HepG2 (cell line): Measurements from ENCODE around the gene HES1. TPM values are rescaled to one million over a fixed set of nuclear protein-coding genes. Genes with fewer than 3 reads are reported as not detected.

Experiments used
- ASH2L ChIP-seq: fragments of 300-600, 200-600 bp; sonication (generic); IDR thresholded peaks from 2 replicates; pipeline ENCODE4 v1.7.0; 2017; ENCODE audit warnings: low read depth, mild to moderate bottlenecking, moderate library complexity, mixed read lengths, low read length; ENCODE audit not compliant: insufficient read length
- CCAR2 ChIP-seq: fragments of 200-400 bp; formaldehyde crosslinking; optimal IDR thresholded peaks from 2 replicates; pipeline ENCODE3; 2018; ENCODE audit warnings: low read depth, mild to moderate bottlenecking, low read length, moderate library complexity
- CENPT ChIP-seq: sonication (generic); formaldehyde crosslinking; IDR thresholded peaks from 2 replicates; pipeline ENCODE4 v1.8.0; 2022; ENCODE audit warnings: low read depth, mild to moderate bottlenecking, moderate library complexity, missing genetic modification reagents
- FOSL1 ChIP-seq: sonication (generic); formaldehyde crosslinking; IDR thresholded peaks from 2 replicates; pipeline ENCODE4 v1.9.0; 2021; ENCODE audit warnings: missing genetic modification reagents, borderline replicate concordance
- GATAD1 ChIP-seq: IDR thresholded peaks from 2 replicates; pipeline ENCODE4 v1.6.1; 2016; ENCODE audit warnings: missing genetic modification reagents, missing compliant biosample characterization
- HNRNPK ChIP-seq: fragments of 200-400 bp; formaldehyde crosslinking; IDR thresholded peaks from 2 replicates; pipeline ENCODE4 v1.6.1; 2018; ENCODE audit warnings: low read length, low read depth, moderate library complexity, mild to moderate bottlenecking; ENCODE audit not compliant: poor library complexity, severe bottlenecking
- MAZ ChIP-seq, 2 experiments: sonication (generic) in 1 of 2; formaldehyde crosslinking in 1 of 2; IDR thresholded peaks; 2 replicates each; pipeline versions ENCODE4 v1.5.0 to v1.6.1; 2012 to 2020; ENCODE audit warnings: low read depth in 2 of 2, mild to moderate bottlenecking in 2 of 2, borderline replicate concordance in 1 of 2, improper control_type of control experiment in 1 of 2, low read length in 1 of 2, missing genetic modification reagents in 1 of 2, moderate library complexity in 1 of 2
- MNT ChIP-seq: fragments of 450-650 bp; IDR thresholded peaks from 2 replicates; pipeline ENCODE4 v1.6.1; 2016
- ONECUT2 ChIP-seq: sonication (generic); formaldehyde crosslinking; IDR thresholded peaks from 2 replicates; pipeline ENCODE4 v1.4.0; 2020; ENCODE audit warnings: missing genetic modification reagents
- POLR2AphosphoS5 ChIP-seq: IDR thresholded peaks from 2 replicates; pipeline ENCODE4 v1.6.1; 2012; ENCODE audit warnings: low read depth, low read length
- RXRA ChIP-seq: sonication (generic); formaldehyde crosslinking; IDR thresholded peaks from 2 replicates; pipeline ENCODE4 v1.5.1; 2020; ENCODE audit warnings: missing genetic modification reagents
- SMAD3 ChIP-seq: sonication (generic); formaldehyde crosslinking; IDR thresholded peaks from 2 replicates; pipeline ENCODE4 v1.4.0; 2020; ENCODE audit warnings: missing genetic modification reagents
- ZNF18 ChIP-seq: sonication (generic); formaldehyde crosslinking; IDR thresholded peaks from 2 replicates; pipeline ENCODE4 v1.8.0; 2022; ENCODE audit warnings: mild to moderate bottlenecking, missing genetic modification reagents; ENCODE audit not compliant: insufficient replicate concordance
- ZNF562 ChIP-seq: sonication (generic); formaldehyde crosslinking; IDR thresholded peaks from 2 replicates; pipeline ENCODE4 v1.8.0; 2022; ENCODE audit warnings: missing genetic modification reagents, borderline replicate concordance
- polyA plus RNA-seq, 8 experiments: library from polyadenylated mRNA; depleted of rRNA in 3 of 8; stranded (reverse) in 7 of 8; unstranded in 1 of 8; fragments of >200 nt; fragmentation: Illumina TruSeq in 4 of 8; extraction: Trizol in 4 of 8; gene quantifications; 2 replicates each; pipeline versions ENCODE4 v1.2.1 to v1.2.3, GENCODE V29; 2011 to 2016; ENCODE audit warnings: low read depth in 4 of 8, missing spikeins in 1 of 8, mixed read lengths in 1 of 8; ENCODE audit not compliant: insufficient read depth in 1 of 8
- total RNA-seq, 5 experiments: library from RNA; depleted of rRNA; stranded (reverse); fragments of >200 nt; fragmentation: Illumina TruSeq; extraction: Trizol; gene quantifications; 2 replicates each; pipeline ENCODE4 v1.2.3, GENCODE V29; 2016; ENCODE audit warnings: low read depth in 1 of 5
- TF ChIP-seq, protein P1 (sequence below): sonication (generic); formaldehyde crosslinking; IDR thresholded peaks from 2 replicates; pipeline ENCODE4 v1.4.0; 2020; ENCODE audit warnings: missing genetic modification reagents; ENCODE audit errors: not compliant biosample characterization

Gene HES1
- total and polyA plus RNA-seq, 2 of the 13 experiments (the other 11 are each of a cell fraction or from before 2014, with no cell fraction given), result 15.4 to 19.8 TPM

GRCh38 chr3:194139814-194140391 is 4.0 kb downstream of the HES1 start (continued):
- no peak for TF ChIP-seq ZNF18 (CRISPR knock-in tag)
- peak; percentile 5 for TF ChIP-seq ASH2L
- TF ChIP-seq FOSL1 (CRISPR knock-in tag), result no peak
- TF ChIP-seq MNT, result no peak
- no peak for TF ChIP-seq CENPT (CRISPR knock-in tag)
- no peak for TF ChIP-seq POLR2AphosphoS5
- no peak for TF ChIP-seq SMAD3
- no peak for TF ChIP-seq GATAD1 (CRISPR knock-in tag)
- TF ChIP-seq, protein P1, sequence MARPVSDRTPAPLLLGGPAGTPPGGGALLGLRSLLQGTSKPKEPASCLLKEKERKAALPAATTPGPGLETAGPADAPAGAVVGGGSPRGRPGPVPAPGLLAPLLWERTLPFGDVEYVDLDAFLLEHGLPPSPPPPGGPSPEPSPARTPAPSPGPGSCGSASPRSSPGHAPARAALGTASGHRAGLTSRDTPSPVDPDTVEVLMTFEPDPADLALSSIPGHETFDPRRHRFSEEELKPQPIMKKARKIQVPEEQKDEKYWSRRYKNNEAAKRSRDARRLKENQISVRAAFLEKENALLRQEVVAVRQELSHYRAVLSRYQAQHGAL (CRISPR knock-in tag), result no peak
- no peak for TF ChIP-seq HNRNPK
- no peak for TF ChIP-seq CCAR2
- no peak for TF ChIP-seq MAZ (IDR thresholded peaks at IDR 0.05; ENCODE audit: borderline replicate concordance, low read depth, low read length)
- no peak for TF ChIP-seq MAZ (CRISPR knock-in tag; IDR thresholded peaks at IDR 0.05; ENCODE audit: low read depth)
- TF ChIP-seq RXRA, result no peak
- TF ChIP-seq ZNF562 (CRISPR knock-in tag), result no peak
- TF ChIP-seq ONECUT2 (CRISPR knock-in tag), result peak; percentile 48; the same call in 1 of the 2 replicates
